HG03108 (cell line): ENCODE data around the gene VSIG10.
"Not testable (repeated sequence)": the region's sequence is repeated elsewhere in the genome, so short reads cannot be mapped to it uniquely, and the experiment has no call there.

Source experiments
- ATAC-seq: cut with Tn5 transposase; IDR thresholded peaks from one replicate; pipeline ENCODE4 v1.9.1; 2021; ENCODE audit warnings: moderate library complexity; ENCODE audit not compliant: unreplicated experiment

VSIG10 gene

GRCh38 chr12:118103601-118104382 is at the start of gene VSIG10:
VSIG10 (minus strand) TSS chr12:118104011; CDS start chr12:118103671, 340 bp downstream.
- no peak for ATAC-seq

- ATAC-seq, result no peak
Measured at GRCh38 chr12:118151755-118152154, 47.9 kb upstream of the VSIG10 start.

GRCh38 chr12:118150625-118151024 is 46.8 kb upstream of the VSIG10 start:
- no peak for ATAC-seq

GRCh38 chr12:118148287-118148686 is 44.5 kb upstream of the VSIG10 start:
- no peak for ATAC-seq

- ATAC-seq, result no peak
Measured at GRCh38 chr12:118145798-118146156, 42.0 kb upstream of the VSIG10 start.

- no peak for ATAC-seq
Measured at GRCh38 chr12:118145113-118145797, 41.4 kb upstream of the VSIG10 start.

- no peak for ATAC-seq
Measured at GRCh38 chr12:118144499-118144898, 40.7 kb upstream of the VSIG10 start.

GRCh38 chr12:118140825-118141224 is 37.0 kb upstream of the VSIG10 start:
- ATAC-seq, result no peak

- ATAC-seq, result no peak
Measured at GRCh38 chr12:118137148-118137678, 33.4 kb upstream of the VSIG10 start.

- peak; percentile 20 for ATAC-seq
Measured at GRCh38 chr12:118136559-118137003, 32.8 kb upstream of the VSIG10 start.

GRCh38 chr12:118135788-118136558 is 32.2 kb upstream of the VSIG10 start, which contains the start of gene PEBP1:
PEBP1 (plus strand) TSS chr12:118136124; CDS start chr12:118136210, 86 bp downstream.
- peak; percentile 98 for ATAC-seq

GRCh38 chr12:118129436-118129835 is 25.6 kb upstream of the VSIG10 start:
- not testable (repeated sequence) for ATAC-seq

- ATAC-seq, result no peak
Measured at GRCh38 chr12:118127867-118128266, 24.1 kb upstream of the VSIG10 start.

- ATAC-seq, result no peak
Measured at GRCh38 chr12:118126119-118126757, 22.4 kb upstream of the VSIG10 start.

- no peak for ATAC-seq
Measured at GRCh38 chr12:118125743-118126118, 21.9 kb upstream of the VSIG10 start.

- no peak for ATAC-seq
Measured at GRCh38 chr12:118124333-118124874, 20.6 kb upstream of the VSIG10 start.

- no peak for ATAC-seq
Measured at GRCh38 chr12:118122264-118122663, 18.5 kb upstream of the VSIG10 start.

- ATAC-seq, result peak; percentile 50
Measured at GRCh38 chr12:118120579-118121363, 17.0 kb upstream of the VSIG10 start.

- ATAC-seq, result no peak
Measured at GRCh38 chr12:118119449-118119879, 15.7 kb upstream of the VSIG10 start.

- no peak for ATAC-seq
Measured at GRCh38 chr12:118109088-118109487, 5.3 kb upstream of the VSIG10 start.
